ENCODE measurements around the gene DEGS2. TPM values are rescaled to one million over a fixed set of nuclear protein-coding genes. Genes with fewer than 3 reads are reported as not detected.

DEGS2 gene
- total RNA-seq, 1 experiment from 2014 or later: 1.6 TPM

GRCh38 chr14:100108840-100109593, 50.4 kb downstream of the DEGS2 start:
- H3K9me3 Mint-ChIP-seq: no peaks in the 10 kb centered on the region
- CTCF ChIA-PET: interaction anchor here (0.7 to 2.2 kb wide), 29 partner anchors 12 to 441 kb away, joined by 3 to 33 read pairs (median 6); partner anchors contain the start of gene DEGS2
- no peak overlapping the region for H3K27ac Mint-ChIP-seq

More at GRCh38 chr14:100108840-100109593, 50.4 kb downstream of the DEGS2 start:
- Mint-ChIP-seq H3K4me3 (no peak overlapping the region), H3K4me1 (peaks cover 11% of the 10 kb centered on the region), H3K36me3 (no peaks in the 10 kb centered on the region), H3K27me3 (ENCODE audit: low read depth) (no peaks in the 10 kb centered on the region)
- DNase-seq (ENCODE audit: low spot score) (no peak), ATAC-seq (no peak)
- TF ChIP-seq SMAD4 (CRISPR knock-in tag; IDR thresholded peaks at IDR 0.05): no peak
- TF ChIP-seq ZNF281 (CRISPR knock-in tag; IDR thresholded peaks at IDR 0.05): no peak
- no peak for TF ChIP-seq ZMAT4 (CRISPR knock-in tag; IDR thresholded peaks at IDR 0.05)
- no peak for TF ChIP-seq FOXP1 (CRISPR knock-in tag; IDR thresholded peaks at IDR 0.05; ENCODE audit: borderline replicate concordance)
- no peak for TF ChIP-seq ZBTB21 (CRISPR knock-in tag; IDR thresholded peaks at IDR 0.05; ENCODE audit: borderline replicate concordance)
- no peak for TF ChIP-seq SMAD3 (CRISPR knock-in tag; IDR thresholded peaks at IDR 0.05; ENCODE audit: borderline replicate concordance)
- no peak for TF ChIP-seq MXD4 (CRISPR knock-in tag; IDR thresholded peaks at IDR 0.05; ENCODE audit: borderline replicate concordance)
- TF ChIP-seq JUN (CRISPR knock-in tag; IDR thresholded peaks at IDR 0.05): no peak
- TF ChIP-seq HMGXB4 (CRISPR knock-in tag; IDR thresholded peaks at IDR 0.05): no peak
- TF ChIP-seq GRHL2 (CRISPR knock-in tag; IDR thresholded peaks at IDR 0.05; ENCODE audit: insufficient replicate concordance, severe bottlenecking): no peak
- TF ChIP-seq ERG (CRISPR knock-in tag; IDR thresholded peaks at IDR 0.05): no peak
- no peak for TF ChIP-seq CREB1 (CRISPR knock-in tag; IDR thresholded peaks at IDR 0.05)
- no peak for TF ChIP-seq ZSCAN18 (CRISPR knock-in tag; IDR thresholded peaks at IDR 0.05)
- no peak for TF ChIP-seq ZNF219 (CRISPR knock-in tag; IDR thresholded peaks at IDR 0.05; ENCODE audit: borderline replicate concordance)
- no peak for TF ChIP-seq USF2 (CRISPR knock-in tag; IDR thresholded peaks at IDR 0.05)
- TF ChIP-seq GTF2I (CRISPR knock-in tag; conservative IDR thresholded peaks at IDR 0.05): no peak
- no peak for TF ChIP-seq E2F5 (CRISPR knock-in tag; IDR thresholded peaks at IDR 0.05)
- POLR2A ChIA-PET: interaction anchor here (1.0 kb wide), 1 partner anchor 51 kb away, joined by 3 read pairs; the partner anchor contains the start of gene DEGS2

Data from WTC11 (cell line).